Spleen (tissue), 7 donors: ENCODE data around the gene KCNE5.

Source experiments
- CTCF ChIP-seq, 11 experiments: fragments of 200-600 bp in 7 of 11; fragments of 450-650 bp in 4 of 11; sonication (generic) in 4 of 11; IDR thresholded peaks in 8 of 11; conservative IDR thresholded peaks in 3 of 11; 1 replicate in 7 of 11; 2 replicates in 4 of 11; pipeline versions ENCODE4 v1.4.0 to v1.8.0; 2016 to 2021; ENCODE audit warnings: antibody characterized with exemption in 11 of 11, inconsistent platforms in 4 of 11, mild to moderate bottlenecking in 1 of 11
- POLR2AphosphoS5 ChIP-seq, 3 donors: sonication (generic); formaldehyde crosslinking; IDR thresholded peaks; one replicate each; pipeline ENCODE4 v1.5.1; 2017; ENCODE audit warnings: antibody characterized with exemption in 3 of 3
- donor health status: DM: no; HTN: no; CAD: no; lungs with moderate emphysema.
- donor health status: DM: no; HTN: no; CAD: no.
- donor health status: DM: no; HTN: no; CAD: no.

GRCh38 chrX:109590176-109590575 is 34.8 kb downstream of the KCNE5 start:
- no peak for TF ChIP-seq CTCF (IDR thresholded peaks at IDR 0.05 in 8 of 11, conservative IDR thresholded peaks at IDR 0.05 in 3 of 11)
- TF ChIP-seq POLR2AphosphoS5 (IDR thresholded peaks at IDR 0.05), result no peak
